K562 treated with DMSO at 1 percent for 12 hours (cell line): Measurements from ENCODE around the gene CAMSAP3. TPM values are rescaled to one million over a fixed set of nuclear protein-coding genes. Genes with fewer than 3 reads are reported as not detected.

Experiments
- total RNA-seq: library from RNA; unstranded; fragments of 300-600 nt; gene quantifications from 2 replicates; pipeline ENCODE4 v1.2.3, GENCODE V29; 2022; ENCODE audit not compliant: insufficient read depth

The CAMSAP3 gene
- 3.2 TPM in 2 replicates for total RNA-seq

GRCh38 chr19:7595466-7596133 lies at the start of gene CAMSAP3:
CAMSAP3 (plus strand) TSS chr19:7595863; CDS start chr19:7596003, 140 bp downstream.

GRCh38 chr19:7629347-7630054 lies 33.8 kb downstream of the CAMSAP3 start, which contains the start of the genes PET100 and XAB2:
PET100 (plus strand) TSS chr19:7629793; CDS start chr19:7629834, 41 bp downstream.
XAB2 (minus strand) TSS chr19:7629545; CDS start chr19:7629527, 18 bp downstream.

GRCh38 chr19:7633698-7634097 lies 38.0 kb downstream of the CAMSAP3 start, which contains the start of gene PCP2:
PCP2 (minus strand) TSS chr19:7633719; CDS start chr19:7633457, 262 bp downstream.

GRCh38 chr19:7636691-7637373 lies 41.2 kb downstream of the CAMSAP3 start, which contains the start of gene STXBP2:
STXBP2 (plus strand) TSS chr19:7637110; CDS start chr19:7637150, 40 bp downstream.

Other genes with a start within 250 kb of the CAMSAP3 start
- gene ARHGEF18, start 246.9 kb upstream of the CAMSAP3 start, total RNA-seq: 17.3 and 31.3 TPM in 2 replicates
- 4.0 and 5.8 TPM in 2 replicates for gene PEX11G, start 106.8 kb upstream of the CAMSAP3 start, total RNA-seq
- gene ZNF358, start 79.8 kb upstream of the CAMSAP3 start, total RNA-seq: 37.4 and 37.7 TPM in 2 replicates
- gene MCOLN1, start 73.2 kb upstream of the CAMSAP3 start, total RNA-seq: 27.5 and 31.3 TPM in 2 replicates
- gene PNPLA6, start 60.1 kb upstream of the CAMSAP3 start, total RNA-seq: 50.6 and 74.7 TPM in 2 replicates
- gene XAB2, start 33.7 kb downstream of the CAMSAP3 start, total RNA-seq: 74.0 and 83.3 TPM in 2 replicates
- gene PET100, start 33.9 kb downstream of the CAMSAP3 start, total RNA-seq: 29.4 and 35.4 TPM in 2 replicates
- gene PCP2, start 37.9 kb downstream of the CAMSAP3 start, total RNA-seq: 9.5 TPM in 1 of 2 replicates, not detected in the other
- 181 and 188 TPM in 2 replicates for gene STXBP2, start 41.2 kb downstream of the CAMSAP3 start, total RNA-seq
- not detected in 2 replicates for gene RETN, start 73.2 kb downstream of the CAMSAP3 start, total RNA-seq
- gene MCEMP1, start 81.2 kb downstream of the CAMSAP3 start, total RNA-seq: 1.3 and 1.7 TPM in 2 replicates
- 75.0 and 172 TPM in 2 replicates for gene TRAPPC5, start 85.0 kb downstream of the CAMSAP3 start, total RNA-seq
- 1.0 TPM in 1 of 2 replicates, not detected in the other for gene FCER2, start 106.3 kb downstream of the CAMSAP3 start, total RNA-seq
- gene CLEC4G, start 136.2 kb downstream of the CAMSAP3 start, total RNA-seq: not detected in 2 replicates
- gene CD209, start 151.7 kb downstream of the CAMSAP3 start, total RNA-seq: not detected in 2 replicates
- gene CLEC4M, start 167.4 kb downstream of the CAMSAP3 start, total RNA-seq: 0.37 TPM in 1 of 2 replicates, not detected in the other
- 8.4 and 10.6 TPM in 2 replicates for gene EVI5L, start 234.4 kb downstream of the CAMSAP3 start, total RNA-seq